Measurements from ENCODE around the gene THBS3.
"Not testable (repeated sequence)": the region's sequence is repeated elsewhere in the genome, so short reads cannot be mapped to it uniquely, and the experiment has no call there.

THBS3 gene

DNA sequence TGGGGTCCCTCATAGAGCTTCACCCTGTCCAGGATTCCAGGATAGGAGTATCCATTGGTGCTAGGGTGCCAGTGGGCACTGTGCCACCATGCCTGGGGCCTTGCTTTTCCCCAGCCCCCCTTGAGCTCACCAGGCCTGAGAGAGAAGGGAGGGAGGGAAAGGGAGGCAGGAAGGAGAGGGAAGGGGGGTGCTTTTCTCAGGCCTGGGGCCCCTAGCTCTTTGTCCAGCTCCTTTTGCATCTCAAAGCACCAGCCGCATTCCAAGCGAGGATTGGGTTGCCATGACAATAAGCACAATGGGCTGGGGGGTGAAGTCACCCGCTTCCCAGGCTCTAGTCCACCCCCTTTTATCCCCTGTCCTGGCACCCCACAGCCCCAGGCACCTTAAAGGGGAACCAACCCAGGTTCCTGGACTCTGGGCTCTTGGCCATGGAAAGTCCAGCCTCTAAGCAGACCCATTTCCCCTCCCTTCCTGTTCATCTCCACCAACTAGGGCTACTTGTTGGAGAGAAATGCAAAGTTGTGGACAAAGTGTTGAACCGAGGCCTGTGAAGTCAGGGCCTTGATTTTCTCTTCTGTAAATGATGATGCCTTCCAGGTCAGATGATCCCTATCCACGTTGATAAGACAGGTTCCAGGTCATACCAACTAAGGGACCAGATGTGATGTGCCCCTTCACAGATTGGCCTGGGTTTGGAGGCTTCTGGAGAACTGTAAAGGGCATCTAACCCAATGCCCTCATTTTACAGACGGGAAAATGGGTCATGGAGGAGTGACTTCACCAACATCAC is 11.4 kb downstream of the THBS3 start:
- no peak for DNase-seq
- Mint-ChIP-seq H3K4me3 (peak overlapping the region; percentile 90), H3K27me3 (ENCODE audit: low read depth, poor library complexity) (peaks cover 3% of the 10 kb centered on the region), H3K4me1 (peaks cover 44% of the 10 kb centered on the region), H3K27ac (peak overlapping the region; percentile 62), H3K9me3 (no peaks in the 10 kb centered on the region), H3K36me3 (ENCODE audit: low read depth) (peaks cover 31% of the 10 kb centered on the region)
- TF ChIP-seq, protein P1, sequence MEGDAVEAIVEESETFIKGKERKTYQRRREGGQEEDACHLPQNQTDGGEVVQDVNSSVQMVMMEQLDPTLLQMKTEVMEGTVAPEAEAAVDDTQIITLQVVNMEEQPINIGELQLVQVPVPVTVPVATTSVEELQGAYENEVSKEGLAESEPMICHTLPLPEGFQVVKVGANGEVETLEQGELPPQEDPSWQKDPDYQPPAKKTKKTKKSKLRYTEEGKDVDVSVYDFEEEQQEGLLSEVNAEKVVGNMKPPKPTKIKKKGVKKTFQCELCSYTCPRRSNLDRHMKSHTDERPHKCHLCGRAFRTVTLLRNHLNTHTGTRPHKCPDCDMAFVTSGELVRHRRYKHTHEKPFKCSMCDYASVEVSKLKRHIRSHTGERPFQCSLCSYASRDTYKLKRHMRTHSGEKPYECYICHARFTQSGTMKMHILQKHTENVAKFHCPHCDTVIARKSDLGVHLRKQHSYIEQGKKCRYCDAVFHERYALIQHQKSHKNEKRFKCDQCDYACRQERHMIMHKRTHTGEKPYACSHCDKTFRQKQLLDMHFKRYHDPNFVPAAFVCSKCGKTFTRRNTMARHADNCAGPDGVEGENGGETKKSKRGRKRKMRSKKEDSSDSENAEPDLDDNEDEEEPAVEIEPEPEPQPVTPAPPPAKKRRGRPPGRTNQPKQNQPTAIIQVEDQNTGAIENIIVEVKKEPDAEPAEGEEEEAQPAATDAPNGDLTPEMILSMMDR (IDR thresholded peaks at IDR 0.05), result no peak

DNA sequence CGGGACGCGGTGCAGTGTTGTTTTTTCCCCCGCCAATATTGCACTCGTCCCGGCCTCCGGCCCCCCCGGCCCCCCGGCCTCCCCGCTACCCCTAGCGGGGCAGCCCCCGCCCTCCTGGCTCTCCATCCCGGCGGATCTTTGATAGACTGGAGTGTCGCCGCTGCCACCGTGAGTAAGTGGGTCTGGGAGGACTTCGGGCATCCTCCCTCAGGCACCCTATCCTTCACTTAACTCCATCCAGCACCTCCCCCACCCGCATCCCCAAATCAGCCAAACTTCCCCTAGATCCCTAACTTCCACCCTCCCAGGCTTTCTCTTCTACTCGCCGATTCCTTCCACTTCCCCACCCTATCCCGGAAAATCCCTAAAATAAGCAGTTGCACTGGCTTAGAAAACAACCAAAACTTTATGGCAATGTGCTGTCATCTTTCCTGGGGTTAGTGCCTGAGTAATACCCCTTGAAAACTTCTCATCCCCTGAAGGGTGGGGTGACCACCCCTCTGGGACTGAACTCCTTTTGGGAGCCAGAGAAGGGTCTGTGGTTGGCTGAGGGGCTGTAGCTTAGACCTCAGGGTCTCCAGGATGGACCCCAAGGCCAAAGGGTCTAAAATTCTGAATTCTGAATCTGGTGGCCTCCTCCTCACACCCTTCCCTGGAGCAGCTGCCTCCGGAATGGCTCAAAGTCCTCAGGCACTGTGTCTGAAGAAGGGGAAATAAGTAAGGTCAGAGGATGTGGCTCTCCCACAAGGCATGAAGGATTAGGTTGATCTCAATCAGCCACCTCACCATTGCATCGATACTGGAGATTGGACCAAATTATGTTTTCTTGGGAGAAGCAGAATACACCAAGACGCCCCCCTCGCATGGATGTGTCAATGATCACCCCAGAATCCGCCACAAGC is 12.2 kb downstream of the THBS3 start:
- H3K27ac Mint-ChIP-seq, result peak overlapping the region; percentile 95
- H3K9me3 Mint-ChIP-seq, result no peaks in the 10 kb centered on the region
- H3K4me1 Mint-ChIP-seq, result peaks cover 44% of the 10 kb centered on the region
- peaks cover 30% of the 10 kb centered on the region for H3K36me3 Mint-ChIP-seq (ENCODE audit: low read depth)
- peak overlapping the region; percentile 90 for H3K4me3 Mint-ChIP-seq
- DNase-seq, result no peak
- TF ChIP-seq, protein P1 (IDR thresholded peaks at IDR 0.05), result no peak
- H3K27me3 Mint-ChIP-seq (ENCODE audit: low read depth, poor library complexity), result peaks cover 3% of the 10 kb centered on the region

DNA sequence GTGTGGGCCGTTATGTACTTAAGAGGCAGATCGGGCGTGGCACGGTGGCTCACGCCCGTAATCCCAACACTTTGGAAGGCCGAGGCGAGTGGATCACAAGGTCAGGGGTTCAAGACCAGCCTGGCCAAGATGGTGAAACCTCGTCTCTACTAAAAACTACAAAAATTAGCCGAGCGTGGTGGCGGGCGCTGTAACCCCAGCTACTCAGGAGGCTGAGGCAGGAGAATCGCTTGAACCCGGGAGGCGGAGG is 13.8 kb downstream of the THBS3 start:
- Mint-ChIP-seq H3K4me3 (peak overlapping the region; percentile 90), H3K27ac (peak overlapping the region; percentile 98), H3K36me3 (ENCODE audit: low read depth) (peaks cover 22% of the 10 kb centered on the region), H3K4me1 (peaks cover 44% of the 10 kb centered on the region)
- DNase-seq; H3K9me3 Mint-ChIP-seq; H3K27me3 Mint-ChIP-seq (ENCODE audit: low read depth, poor library complexity): not testable (repeated sequence)

DNA sequence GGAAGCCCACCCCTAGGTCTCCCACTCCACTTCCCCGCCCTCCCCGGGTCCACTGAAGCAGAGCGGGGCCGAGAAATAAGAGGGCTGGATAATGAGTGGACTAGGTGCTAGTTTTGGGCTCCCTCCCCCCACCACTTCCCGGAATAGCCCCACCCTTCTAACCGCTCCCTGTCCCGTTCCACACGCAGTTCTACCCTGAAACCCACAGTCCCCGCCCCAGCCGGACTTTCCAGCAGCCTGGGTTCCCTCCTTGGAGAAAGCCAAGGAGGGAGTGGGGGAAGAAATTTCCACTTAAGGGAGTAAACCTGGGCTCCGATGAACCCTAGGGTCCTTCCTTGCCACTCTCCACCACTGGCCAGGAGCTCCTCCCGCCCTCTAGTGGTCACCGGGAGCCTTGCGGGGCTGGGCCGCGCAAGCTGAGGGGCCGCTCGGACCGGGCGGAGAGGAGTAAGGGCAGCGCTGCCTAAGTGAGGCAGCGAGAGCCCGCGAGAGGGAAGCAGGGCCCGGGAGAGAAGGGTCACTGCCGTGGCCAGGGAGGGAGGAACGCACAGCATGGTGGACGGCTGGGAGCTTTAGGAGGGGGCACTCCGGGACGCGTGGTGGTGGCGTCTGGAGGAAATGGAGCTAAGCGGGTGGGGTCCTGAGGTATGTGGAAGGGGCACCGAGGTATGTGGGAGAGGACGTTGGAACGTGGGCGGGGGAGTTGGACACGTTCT is 14.3 kb downstream of the THBS3 start:
- H3K4me3 Mint-ChIP-seq, result peak overlapping the region; percentile 90
- peaks cover 44% of the 10 kb centered on the region for H3K4me1 Mint-ChIP-seq
- TF ChIP-seq, protein P1 (IDR thresholded peaks at IDR 0.05), result peak; percentile 97
- no peaks in the 10 kb centered on the region for H3K9me3 Mint-ChIP-seq
- H3K27ac Mint-ChIP-seq, result peak overlapping the region; percentile 98
- H3K27me3 Mint-ChIP-seq (ENCODE audit: low read depth, poor library complexity), result peaks cover 3% of the 10 kb centered on the region
- DNase-seq, result peak; percentile 95
- peaks cover 20% of the 10 kb centered on the region for H3K36me3 Mint-ChIP-seq (ENCODE audit: low read depth)

DNA sequence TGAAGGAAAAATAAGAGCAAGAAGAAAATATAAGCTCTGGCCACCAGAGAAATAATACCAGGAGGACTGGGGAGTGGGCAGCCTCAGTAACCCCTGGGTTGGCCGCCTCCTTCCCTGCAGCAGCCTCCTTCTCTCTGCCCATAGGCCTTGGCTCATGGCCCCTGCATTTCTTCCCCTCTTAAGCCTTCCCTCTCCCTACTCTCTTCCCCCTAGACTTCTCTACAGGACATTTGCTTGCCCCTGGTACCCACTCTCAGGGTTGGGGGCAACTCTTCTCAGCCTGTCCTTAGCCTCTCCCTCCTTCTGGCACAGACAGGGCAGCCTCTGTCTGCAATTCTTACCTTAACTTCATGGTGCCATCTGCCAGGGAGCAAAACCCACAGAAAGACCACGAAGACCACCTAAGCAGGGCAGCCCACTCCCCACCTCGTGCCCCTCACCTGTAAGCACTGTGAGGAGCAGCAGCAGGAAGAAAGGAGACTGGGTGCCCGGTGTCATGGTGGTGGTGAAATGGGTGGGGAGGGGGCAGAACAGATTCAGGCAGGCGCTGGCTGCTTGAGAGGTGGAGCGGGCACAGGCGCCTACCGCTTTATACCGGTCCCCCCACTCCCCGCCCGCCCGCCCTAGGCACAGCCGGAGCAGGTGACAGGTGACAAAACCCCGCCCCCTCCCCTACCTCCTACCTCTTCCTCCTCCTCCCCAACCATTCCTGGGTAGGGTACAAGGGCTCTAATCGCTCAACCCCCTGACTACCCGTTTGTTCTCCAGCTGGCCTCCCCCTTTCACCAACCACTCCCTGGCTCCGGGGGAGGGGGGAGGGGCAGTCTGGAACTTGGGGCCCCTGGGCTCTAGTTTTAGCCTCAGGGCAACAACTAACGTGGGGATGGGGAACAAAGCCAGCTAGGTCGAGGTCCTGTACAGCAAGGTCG is 15.1 kb downstream of the THBS3 start:
- Mint-ChIP-seq H3K4me3 (peak overlapping the region; percentile 90), H3K27ac (no peak overlapping the region)

More for the DNA sequence above, 15.1 kb downstream of the THBS3 start:
- peaks cover 50% of the 10 kb centered on the region for H3K4me1 Mint-ChIP-seq
- TF ChIP-seq, protein P1 (IDR thresholded peaks at IDR 0.05), result no peak
- H3K27me3 Mint-ChIP-seq (ENCODE audit: low read depth, poor library complexity), result peaks cover 3% of the 10 kb centered on the region
- peaks cover 11% of the 10 kb centered on the region for H3K36me3 Mint-ChIP-seq (ENCODE audit: low read depth)
- DNase-seq, result no peak
- H3K9me3 Mint-ChIP-seq, result no peaks in the 10 kb centered on the region
